NCI-H748 treated with DMSO at 0.1 percent for 48 hours (cell line): ENCODE measurements around the gene LARP6.
"Not testable (repeated sequence)": the region's sequence is repeated elsewhere in the genome, so short reads cannot be mapped to it uniquely, and the experiment has no call there.

Source experiments
- DNase-seq: peaks from one replicate; lab custom pipeline; 2025; lab: John Stamatoyannopoulos, UW

The LARP6 gene

DNA sequence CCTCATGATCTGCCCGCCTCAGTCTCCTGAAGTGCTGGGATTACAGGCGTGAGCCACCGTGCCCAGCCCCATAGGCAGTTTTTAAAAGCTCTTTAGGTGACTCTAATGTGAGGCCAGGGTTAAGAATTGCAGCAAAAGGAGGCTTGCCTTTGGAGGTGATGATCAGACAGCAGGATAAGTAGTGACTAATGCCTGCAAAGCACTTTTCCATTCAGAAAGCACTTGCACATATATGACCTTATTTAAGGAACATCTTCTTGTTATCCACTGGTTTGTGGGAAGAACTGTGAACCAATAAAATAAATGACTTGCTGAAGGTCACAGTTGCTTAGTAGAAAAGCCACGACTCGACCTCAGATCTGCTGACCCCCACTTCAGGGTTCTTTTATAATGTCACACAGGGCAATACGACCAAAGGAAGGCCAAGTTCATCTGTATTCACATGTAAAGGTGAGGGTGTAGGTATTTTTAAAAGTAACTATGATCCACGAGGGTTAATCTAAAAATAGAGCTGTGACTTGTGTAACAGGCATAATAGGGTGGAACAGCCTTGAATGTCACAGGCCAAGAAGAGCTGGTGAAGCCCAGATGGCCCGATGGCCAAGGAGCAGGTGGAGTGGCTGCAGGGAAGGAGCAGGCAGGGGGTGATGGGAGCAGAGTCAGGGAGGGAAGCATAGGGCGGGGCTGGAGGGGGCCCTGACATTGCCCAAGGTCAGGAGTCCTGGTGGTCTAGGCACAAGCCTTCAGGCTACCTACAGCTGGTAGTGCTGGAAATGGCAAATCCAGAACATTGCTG is 24.4 kb downstream of the LARP6 start:
- no peak for DNase-seq

DNA sequence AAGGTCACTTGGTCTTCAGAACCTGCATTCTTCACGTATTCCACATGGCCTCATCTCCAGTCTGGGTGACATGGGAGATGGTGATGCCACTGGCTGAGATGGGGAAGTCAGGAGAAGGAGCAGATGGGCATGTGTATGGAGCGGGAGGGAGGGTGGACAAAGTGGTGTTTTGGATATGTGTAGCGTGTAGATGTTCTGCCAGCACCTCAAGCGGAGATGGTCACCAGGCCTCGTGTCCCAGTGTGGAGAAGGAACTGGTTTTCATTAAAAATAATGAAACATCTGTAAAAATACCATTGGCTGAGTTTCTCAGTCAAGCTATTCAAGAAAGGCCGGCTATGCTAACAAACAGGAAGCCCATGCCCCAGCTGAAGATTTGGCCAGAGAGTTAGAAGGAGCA is 26.2 kb downstream of the LARP6 start:
- no peak for DNase-seq

GRCh38 chr15:70826634-70827033 is 27.3 kb downstream of the LARP6 start:
- DNase-seq, result no peak

GRCh38 chr15:70825841-70826240 is 28.1 kb downstream of the LARP6 start:
- DNase-seq, result no peak

DNA sequence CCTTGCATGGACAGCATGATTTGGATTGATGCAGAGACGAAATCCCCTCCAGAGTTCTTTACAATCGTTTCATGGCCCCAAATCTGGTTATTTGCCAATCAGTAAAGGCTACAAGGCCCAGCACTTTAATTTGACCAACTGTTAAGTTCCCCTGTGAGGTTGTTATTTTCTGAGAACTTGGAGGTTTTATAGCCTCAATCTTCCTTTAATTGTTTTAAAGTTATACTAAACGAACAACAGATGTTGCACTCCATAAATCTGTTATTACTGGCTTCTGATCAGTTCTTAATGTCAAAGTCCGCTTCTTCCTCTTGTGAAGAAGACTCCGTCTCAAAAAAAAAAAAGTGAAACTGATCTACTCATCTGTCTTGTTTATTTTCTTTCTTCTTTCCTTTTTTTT is 30.8 kb downstream of the LARP6 start:
- no peak for DNase-seq

DNA sequence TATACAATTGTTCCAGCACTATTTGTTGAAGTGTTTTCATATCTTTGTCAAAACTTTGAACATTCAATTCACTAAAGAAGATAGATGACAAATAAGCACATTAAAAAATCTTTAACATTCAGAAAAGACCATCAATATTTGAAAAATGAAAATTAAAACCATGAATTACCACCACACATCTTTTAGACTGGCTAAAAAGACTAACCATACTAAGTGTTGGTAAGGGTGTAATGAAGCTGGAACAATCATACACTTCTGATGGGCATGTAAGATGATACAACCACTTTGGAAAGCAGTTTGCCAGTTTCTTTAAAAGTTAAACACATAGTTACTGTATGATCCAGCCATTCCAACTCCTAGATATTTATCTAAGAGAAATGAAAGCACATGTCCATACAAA is 33.7 kb downstream of the LARP6 start:
- no peak for DNase-seq

GRCh38 chr15:70818580-70818979 is 35.4 kb downstream of the LARP6 start:
- DNase-seq, result no peak

DNA sequence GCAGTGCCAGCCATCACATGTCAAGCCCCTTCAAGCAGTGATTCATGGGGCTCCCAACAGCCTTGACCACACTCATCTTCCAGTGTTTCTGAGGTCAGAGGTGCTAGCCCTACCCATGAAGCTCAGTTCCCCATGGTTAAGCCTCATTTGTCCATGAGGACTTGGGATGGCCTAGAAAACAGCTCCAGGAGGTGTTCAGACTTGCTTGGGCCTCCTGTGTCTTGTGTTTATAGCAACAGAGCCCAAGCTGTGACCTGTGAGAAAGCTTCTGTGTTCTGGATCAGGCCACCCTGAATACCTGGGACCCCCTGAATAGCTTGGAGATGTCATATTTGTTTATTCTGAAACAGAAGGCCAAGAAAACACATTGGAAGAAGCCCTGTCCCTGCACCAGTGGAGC is 36.7 kb downstream of the LARP6 start:
- DNase-seq, result no peak

GRCh38 chr15:70815604-70816003 is 38.4 kb downstream of the LARP6 start:
- DNase-seq, result peak; percentile 35

- not testable (repeated sequence) for DNase-seq
Measured at GRCh38 chr15:70815011-70815410, 38.9 kb downstream of the LARP6 start.

DNA sequence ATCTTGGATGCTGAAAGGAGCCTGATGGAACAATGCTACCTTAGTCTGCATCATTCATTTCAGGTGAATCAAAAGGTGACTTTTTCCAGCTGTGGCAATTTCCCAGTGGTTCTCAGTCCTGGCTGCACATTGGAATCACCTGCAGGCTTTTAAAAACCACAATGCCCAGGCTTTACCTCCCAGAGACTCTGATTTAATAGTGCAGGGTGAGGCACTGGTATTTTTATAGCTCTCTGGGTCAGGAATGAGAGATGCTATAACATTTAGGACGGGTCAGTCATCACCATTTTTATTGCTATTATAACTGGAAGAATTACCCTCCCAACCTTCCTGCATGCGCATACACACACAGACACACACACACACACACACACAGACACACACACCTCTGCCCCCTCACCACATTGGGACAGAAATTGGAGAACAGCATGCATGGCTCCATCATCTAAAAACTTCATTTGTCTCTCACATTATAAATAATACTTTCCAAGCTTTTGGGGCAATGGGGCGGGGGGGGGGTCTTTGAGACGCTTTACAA is 41.1 kb downstream of the LARP6 start:
- DNase-seq, result no peak

DNA sequence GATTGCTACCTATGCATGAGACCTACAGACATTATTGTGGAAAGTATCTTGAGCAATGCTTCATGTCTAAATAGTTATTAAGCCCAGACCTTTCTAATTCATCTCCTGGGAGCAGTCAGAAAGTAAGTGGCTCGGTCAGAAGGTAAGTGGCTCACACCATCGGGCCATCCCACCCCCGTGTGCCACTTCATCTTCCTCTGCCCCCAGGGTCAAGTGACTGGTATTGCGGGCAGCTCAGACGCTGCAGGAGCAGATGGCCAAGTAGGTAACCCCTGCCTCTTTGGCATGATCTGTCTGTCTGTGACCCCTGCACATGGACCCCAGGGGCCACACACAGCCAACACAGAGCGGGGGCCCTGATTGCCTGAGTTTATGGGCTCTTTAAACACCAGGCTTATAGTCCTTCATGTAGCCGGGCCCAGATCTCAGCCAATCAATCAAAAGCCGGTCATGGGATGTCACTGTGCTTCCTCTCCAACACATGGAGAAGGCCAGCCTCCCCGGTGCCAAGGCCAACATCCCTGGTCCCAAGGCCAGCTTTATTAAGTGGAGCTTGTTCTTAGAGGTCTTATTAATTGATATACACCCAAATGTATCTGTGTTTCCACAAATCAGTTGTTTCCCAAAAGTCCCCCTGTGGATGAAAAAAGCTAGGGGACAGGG is 42.9 kb downstream of the LARP6 start:
- no peak for DNase-seq

GRCh38 chr15:70806992-70807712 is 46.8 kb downstream of the LARP6 start:
- DNase-seq, result no peak

GRCh38 chr15:70804388-70804787 is 49.6 kb downstream of the LARP6 start:
- not testable (repeated sequence) for DNase-seq

- DNase-seq, result no peak
Measured at GRCh38 chr15:70802629-70803028, 51.3 kb downstream of the LARP6 start.

GRCh38 chr15:70801109-70801508 is 52.8 kb downstream of the LARP6 start:
- no peak for DNase-seq

DNA sequence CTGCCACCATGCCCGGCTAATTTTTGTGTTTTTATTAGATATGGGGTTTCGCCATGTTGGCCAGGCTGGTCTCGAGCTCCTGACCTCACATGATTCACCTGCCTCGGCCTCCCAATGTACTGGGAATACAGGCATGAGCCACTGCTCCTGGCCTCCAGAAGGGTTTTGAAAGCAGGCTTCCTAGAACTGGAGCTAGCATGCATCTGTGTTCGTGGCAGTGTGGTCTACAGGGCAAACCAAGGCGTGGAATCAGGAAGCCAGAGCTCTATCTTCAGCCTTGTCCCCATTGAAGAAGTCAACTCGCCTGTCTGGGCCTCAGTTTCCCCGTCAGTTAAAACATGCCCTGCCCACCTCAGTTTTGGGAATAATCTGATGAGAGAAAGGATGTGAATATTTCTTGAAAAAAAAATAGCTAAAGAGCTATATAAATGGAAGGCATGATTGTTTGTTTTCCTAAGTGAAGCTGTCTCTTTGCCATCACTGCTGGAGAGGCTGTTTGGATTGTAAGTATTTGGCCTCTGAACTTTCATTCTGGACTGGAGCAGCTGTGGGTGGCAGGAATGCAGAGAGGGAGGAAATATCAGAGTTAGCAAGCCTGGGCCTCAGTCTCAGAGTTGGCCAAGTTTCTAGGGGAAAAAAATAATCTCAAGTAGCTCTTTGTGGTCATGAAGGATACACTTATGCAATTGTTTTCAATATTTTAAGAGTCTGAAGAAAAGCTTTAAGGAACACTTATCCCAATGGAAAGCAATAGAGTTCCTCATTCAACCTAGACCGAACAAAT is 54.1 kb downstream of the LARP6 start:
- DNase-seq, result no peak

- no peak for DNase-seq
Measured at GRCh38 chr15:70797464-70797863, 56.5 kb downstream of the LARP6 start.

DNA sequence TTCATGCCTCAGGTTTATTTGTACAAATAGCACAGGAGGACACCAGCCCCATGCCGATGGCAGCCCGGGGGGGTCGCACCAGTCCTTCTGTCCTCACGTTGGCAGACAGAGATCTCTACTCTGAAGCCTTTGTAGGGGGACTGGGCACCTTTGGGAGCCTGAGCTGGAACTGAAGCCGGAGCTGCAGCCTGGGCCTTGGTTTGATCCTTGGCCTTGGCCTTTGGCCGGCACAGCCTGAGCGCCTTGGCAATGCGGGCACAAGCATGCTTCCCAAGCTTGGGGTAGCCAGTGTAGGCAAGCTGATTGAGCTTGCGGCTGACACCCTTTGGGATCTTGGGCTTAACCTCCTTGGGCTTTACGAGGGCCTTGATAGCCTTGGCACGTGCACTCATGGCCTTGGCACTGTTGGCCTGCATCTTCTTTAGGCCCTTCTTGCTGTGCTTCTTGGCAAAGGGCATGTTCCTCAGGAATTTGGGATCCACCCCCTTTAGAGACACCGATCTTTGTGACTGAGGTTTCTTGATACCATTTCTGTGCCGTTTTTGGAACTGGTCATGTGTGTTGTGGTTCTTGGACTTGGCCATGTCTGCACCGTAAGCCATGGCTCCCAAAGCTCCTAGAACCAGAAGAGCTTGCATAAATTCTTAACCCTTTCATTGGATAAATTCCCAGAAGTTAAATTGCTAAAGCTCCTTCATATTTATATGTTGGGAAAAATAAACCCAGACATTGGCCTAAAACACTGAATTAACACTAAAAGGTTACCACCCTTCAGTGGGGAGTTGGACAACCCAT is 57.2 kb downstream of the LARP6 start:
- no peak for DNase-seq

- DNase-seq, result no peak
Measured at GRCh38 chr15:70795311-70795665, 58.7 kb downstream of the LARP6 start.
